ENCODE results near the gene LSAMP.
"Not testable (repeated sequence)": the region's sequence is repeated elsewhere in the genome, so short reads cannot be mapped to it uniquely, and the experiment has no call there.

The LSAMP gene

GRCh38 chr3:115766587-115767482 lies 678.5 kb downstream of the LSAMP start:
- FAIRE-seq (no peak), DNase-seq (ENCODE audit: insufficient read length, low spot score) (no peak)
- no peak for TF ChIP-seq POU2F2 (IDR thresholded peaks at IDR 0.05; ENCODE audit: low read depth, low read length)
- no peak for TF ChIP-seq PAX5 (IDR thresholded peaks at IDR 0.05; ENCODE audit: insufficient read depth, low read length, severe bottlenecking)
- TF ChIP-seq POLR2AphosphoS5 (IDR thresholded peaks at IDR 0.05; ENCODE audit: low read depth, low read length), result no peak

GRCh38 chr3:115761927-115762305 lies 683.4 kb downstream of the LSAMP start:
- no peak for TF ChIP-seq POLR2A (IDR thresholded peaks at IDR 0.05; ENCODE audit: low read depth, low read length)
- no peak for TF ChIP-seq PAX5 (IDR thresholded peaks at IDR 0.05; ENCODE audit: insufficient read depth, low read length, severe bottlenecking)
- TF ChIP-seq POLR2AphosphoS5 (IDR thresholded peaks at IDR 0.05; ENCODE audit: low read depth, low read length), result no peak
- no peak for TF ChIP-seq POU2F2 (IDR thresholded peaks at IDR 0.05; ENCODE audit: low read depth, low read length)
- TF ChIP-seq SPI1 (IDR thresholded peaks at IDR 0.05; ENCODE audit: low read depth, low read length), result no peak
- no peak for TF ChIP-seq TAF1 (IDR thresholded peaks at IDR 0.05; ENCODE audit: low read depth, low read length)
- DNase-seq (ENCODE audit: insufficient read length, low spot score) (no peak), FAIRE-seq (no peak)

- TF ChIP-seq SPI1 (IDR thresholded peaks at IDR 0.05; ENCODE audit: low read depth, low read length) (no peak), POLR2A (IDR thresholded peaks at IDR 0.05; ENCODE audit: low read depth, low read length) (no peak)
- FAIRE-seq, result no peak
- DNase-seq (ENCODE audit: insufficient read length, low spot score), result no peak
Observed at GRCh38 chr3:115760716-115761115, 684.6 kb downstream of the LSAMP start.

DNA sequence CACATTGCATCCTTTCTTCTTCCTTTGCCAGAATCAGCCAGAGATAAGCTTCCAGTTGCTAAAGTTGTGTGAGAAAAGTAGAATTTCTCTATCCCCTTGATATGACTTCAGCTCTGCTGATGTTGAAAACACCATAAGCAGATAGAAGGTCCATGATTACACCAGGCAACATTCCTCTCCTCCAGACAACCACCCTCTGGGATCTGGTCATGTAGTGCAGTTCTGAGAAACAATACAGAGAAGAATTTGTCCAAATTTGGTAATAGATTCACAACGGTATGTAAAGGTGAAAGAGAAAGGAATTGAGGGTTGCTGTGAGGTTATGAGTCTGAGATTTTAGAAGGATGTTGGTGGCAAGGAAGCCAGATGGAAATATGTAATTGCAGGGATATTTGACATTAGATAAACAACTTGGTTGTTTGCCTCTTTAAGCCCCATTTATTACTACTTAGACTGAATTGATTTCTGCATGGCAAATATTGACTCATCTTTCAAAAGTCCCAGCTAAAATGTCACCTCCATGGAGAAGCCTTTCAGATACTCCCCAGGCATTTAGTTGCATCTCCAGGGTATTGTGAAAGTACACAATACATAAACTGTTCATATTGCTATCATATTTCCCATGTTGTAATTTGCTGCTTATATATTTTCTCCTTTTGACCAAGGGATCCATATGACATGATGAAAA lies 687.1 kb downstream of the LSAMP start:
- FAIRE-seq, result no peak
- TF ChIP-seq POLR2AphosphoS5 (IDR thresholded peaks at IDR 0.05; ENCODE audit: low read depth, low read length), result no peak
- TF ChIP-seq SPI1 (IDR thresholded peaks at IDR 0.05; ENCODE audit: low read depth, low read length), result no peak
- no peak for TF ChIP-seq PAX5 (IDR thresholded peaks at IDR 0.05; ENCODE audit: insufficient read depth, low read length, severe bottlenecking)
- TF ChIP-seq POU2F2 (IDR thresholded peaks at IDR 0.05; ENCODE audit: low read depth, low read length), result no peak
- TF ChIP-seq POLR2A (IDR thresholded peaks at IDR 0.05; ENCODE audit: low read depth, low read length), result no peak
- TF ChIP-seq TAF1 (IDR thresholded peaks at IDR 0.05; ENCODE audit: low read depth, low read length), result no peak
- DNase-seq (ENCODE audit: insufficient read length, low spot score), result no peak

GRCh38 chr3:115752978-115753377 lies 692.3 kb downstream of the LSAMP start:
- not testable (repeated sequence) for FAIRE-seq; DNase-seq (ENCODE audit: insufficient read length, low spot score)

Measured in GM12891 (cell line).